Hematopoietic multipotent progenitor cell treated with erythropoietin and hydrocortisone succinate and interleukin-3 and kit ligand, for 15 days (in vitro differentiated cells): ENCODE results near the gene PLEKHM2.

Experiments used
- DNase-seq: peaks from one replicate; pipeline ENCODE4 v3.0.0-alpha.2; 2015; ENCODE audit warnings: low spot score

Gene PLEKHM2

DNA sequence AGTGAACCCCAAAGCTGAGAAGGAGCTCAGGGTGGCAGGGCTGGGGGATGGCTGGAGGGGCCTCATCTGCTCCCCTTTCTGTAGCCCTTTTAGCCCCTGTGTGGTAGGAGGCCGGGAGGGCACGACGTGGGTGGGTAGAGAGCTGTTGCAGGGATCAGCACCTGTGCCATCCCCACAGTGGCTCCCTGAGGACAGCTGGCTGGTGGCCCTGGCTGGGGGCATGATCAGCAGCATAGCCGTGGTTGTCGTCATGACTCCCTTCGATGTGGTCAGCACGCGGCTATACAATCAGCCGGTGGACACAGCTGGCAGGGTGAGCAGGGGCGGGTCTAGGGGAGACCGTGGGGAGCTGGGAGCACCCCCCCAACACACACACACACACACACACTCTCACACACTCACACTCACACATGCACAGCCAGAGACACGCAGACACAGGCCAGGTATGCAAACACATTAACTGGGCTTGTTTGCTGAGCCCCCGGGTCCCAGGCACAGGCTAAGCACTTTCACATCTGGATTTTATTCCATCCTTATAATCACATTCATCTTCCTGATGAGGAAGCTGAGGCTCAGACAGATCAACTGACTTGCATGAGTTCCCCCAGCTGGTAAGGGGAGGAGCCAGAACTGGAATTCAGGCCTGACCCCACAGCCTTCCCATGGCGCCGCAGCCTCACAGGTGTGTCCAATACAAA lies 54.4 kb downstream of the PLEKHM2 start:
- DNase-seq: no peak

DNA sequence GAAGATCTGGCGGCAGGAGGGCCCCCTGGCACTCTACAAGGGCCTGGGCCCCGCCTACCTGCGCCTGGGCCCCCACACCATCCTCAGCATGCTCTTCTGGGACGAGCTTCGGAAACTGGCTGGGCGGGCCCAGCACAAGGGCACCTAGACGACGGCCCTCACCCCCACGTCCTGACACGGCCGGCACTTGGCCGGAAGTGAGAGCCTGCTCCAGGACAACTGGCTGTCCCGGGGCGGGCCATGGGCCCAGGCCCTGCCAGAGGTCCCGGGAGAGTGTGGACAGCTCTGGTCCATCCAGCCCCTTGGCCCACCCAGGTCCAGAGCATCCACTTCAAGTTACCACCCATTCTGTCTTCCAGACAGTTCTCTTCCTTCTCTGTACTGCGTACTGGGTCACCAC lies 55.1 kb downstream of the PLEKHM2 start:
- no peak for DNase-seq

- no peak for DNase-seq
Measured at GRCh38 chr1:15739745-15740144, 55.6 kb downstream of the PLEKHM2 start.

DNA sequence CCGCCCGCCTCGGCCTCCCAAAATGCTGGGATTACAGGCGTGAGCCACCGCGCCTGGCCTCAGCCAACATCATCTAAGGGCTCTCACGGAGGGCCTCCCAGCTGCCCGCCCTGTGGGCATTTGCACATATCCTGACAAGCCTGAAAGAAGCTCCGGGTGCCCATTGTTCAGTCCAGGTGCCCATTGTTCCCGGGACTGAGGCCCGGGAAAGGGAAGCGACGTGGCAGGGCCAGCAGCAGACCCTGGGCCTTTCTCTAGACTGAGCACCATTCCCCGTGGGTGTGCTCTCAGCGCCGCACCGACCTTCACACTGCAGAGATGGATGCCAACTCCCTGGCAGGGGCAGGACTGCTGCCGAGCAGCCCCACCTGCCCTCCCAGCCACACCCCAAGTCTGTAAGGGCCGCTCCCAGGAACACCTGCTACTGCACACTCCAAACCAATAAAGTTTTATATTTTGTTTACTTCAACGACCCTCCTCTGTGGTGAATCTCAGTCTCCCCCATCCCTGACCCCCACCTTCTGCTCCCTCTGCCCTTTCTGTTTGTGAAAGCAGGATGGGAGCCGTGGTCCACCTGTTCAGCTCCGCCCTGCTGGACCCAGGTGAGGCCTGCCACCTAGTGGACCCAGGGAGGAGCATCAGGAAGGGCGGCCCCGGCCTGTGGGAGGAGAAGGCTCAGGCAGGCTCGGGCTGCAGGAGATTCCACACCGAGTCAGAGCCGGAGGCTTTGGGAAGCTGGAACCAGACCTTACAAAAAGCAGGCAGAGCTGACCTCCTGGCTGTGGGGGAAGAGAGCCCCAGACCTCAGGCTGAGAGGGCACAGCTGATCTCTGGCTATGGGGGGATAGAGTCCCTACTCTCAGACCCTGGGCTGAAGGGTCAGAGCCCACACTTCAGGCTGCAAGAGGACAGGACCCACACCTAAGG lies 57.1 kb downstream of the PLEKHM2 start:
- peak; percentile 64 for DNase-seq

- DNase-seq: no peak
Measured at GRCh38 chr1:15742339-15742801, 58.2 kb downstream of the PLEKHM2 start, which contains the start of gene TMEM82. Gene TMEM82 (plus strand): TSS chr1:15742499. CDS start chr1:15742560, 61 bp downstream.

DNA sequence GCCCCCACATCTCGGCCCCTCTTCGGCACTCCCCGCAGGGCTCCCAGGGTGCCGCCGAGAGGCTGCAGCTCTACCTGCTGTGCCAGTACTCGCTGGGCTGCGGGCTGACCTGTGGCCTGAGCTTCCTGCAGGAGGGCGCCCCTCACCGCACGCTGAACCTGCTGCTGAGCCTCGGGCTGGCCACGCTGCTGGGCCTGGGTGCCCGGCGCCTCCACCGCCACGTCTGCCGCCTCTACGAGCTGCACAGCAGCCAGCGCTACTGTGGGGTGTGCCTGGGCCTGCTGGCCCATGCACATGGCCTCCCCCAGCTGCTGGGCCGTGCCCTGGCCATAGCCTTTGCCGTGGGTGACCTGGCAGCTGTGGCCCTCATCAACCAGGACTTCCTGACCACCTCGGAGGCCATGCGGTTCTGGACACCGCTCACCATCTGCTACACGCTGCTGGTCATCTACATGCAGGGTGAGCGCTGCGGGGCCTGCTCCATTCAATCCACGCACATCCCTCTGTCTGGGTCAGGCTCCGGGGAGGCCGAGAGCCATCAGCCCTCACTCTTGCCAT lies 60.1 kb downstream of the PLEKHM2 start:
- no peak for DNase-seq

- no peak for DNase-seq
Measured at GRCh38 chr1:15747378-15747777, 63.3 kb downstream of the PLEKHM2 start.

DNA sequence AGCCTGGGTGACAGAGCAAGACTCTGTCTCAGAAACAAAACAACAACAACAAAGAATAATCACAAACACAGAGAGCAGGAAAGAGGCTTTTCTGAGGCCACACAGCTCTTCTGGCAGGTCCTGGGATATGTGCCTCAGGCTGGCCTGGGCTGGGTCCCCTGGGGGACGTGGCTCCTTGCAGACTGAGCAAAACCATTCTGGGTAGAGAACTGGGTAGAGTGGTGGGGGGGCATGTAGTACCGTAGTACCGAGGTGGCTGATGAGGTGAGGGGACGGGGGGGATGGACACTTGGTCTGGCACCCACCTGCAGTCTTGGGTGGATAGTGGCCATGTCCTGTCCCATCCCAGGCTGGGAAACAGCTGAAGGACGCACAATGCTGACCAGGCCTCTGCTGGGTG lies 64.1 kb downstream of the PLEKHM2 start:
- DNase-seq: no peak

DNA sequence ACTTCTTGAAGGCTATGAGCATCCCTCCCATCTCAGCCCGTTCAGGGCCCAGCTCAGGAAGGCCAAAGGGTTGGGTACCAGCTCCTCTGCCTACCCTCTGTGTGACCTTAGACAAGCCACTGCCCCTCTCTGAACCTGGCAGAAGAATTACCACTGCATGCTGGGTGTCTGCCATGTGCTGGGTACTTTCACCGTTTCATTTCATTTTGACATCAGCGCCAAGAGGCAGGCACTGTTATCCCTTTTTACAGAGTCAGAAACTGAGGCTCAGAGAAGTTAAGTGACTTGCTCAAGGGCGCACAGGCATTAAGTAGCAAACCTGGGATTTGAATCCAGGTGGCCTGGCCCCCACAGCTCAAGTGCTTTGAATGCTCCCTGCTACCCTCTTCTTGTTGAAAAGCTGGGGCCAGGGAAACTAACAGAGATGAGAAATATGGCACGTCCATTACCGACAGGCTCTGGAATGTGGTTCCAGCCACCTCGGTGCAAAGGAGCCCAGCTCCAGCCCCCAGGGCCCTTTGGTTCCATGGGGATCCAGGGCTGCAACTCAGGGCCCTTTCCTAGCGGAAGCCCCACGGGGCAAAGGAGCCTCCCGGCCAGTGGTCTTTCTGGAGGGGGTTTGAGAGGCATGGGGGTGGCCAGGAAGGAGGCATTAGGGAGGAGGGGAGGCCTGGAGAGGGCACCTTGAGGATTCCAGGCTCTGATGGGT lies 64.7 kb downstream of the PLEKHM2 start:
- no peak for DNase-seq

GRCh38 chr1:15749399-15750291 lies 65.5 kb downstream of the PLEKHM2 start:
- DNase-seq: no peak

DNA sequence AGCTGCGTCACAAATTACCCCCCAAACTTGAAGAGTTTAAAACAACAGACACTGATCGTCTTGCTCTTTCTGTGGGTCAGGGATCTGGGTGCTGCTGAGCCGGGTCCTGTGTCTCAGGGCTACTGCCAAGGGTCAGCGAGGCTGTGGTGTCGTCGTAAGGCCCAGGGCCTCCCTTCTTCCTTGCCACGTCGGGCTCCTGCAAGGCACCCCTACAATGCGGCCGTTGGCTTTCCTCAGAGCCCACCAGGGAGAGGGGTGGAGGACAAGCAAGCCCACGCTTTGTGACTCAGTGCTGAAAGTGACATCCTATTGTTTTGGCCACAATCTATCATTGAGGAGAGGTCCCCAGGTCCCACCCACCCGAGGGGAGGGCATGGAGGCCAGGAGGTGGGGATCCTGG lies 66.8 kb downstream of the PLEKHM2 start:
- DNase-seq: no peak

DNA sequence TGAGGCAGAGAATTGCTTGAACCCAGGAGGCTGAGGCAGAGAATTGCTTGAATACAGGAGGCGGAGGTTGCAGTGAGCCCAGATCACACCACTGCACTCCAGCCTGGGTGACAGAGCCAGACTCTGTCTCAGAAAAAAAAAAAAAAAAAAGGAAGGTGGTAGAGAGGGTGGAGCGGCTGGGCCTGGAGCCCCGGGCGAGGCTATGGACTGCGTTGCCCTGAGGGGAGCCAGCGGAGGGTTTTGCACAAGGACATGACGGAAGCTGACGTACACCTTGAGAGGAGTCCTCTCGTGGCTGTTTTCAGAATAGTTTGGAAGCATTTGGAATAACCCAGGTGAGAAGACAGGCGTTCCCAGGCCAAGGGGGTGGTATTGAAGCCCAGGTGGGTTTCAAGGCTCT lies 67.6 kb downstream of the PLEKHM2 start:
- DNase-seq: no peak

- DNase-seq: no peak
Measured at GRCh38 chr1:15753776-15754175, 69.7 kb downstream of the PLEKHM2 start.

- DNase-seq: no peak
Measured at GRCh38 chr1:15755021-15755645, 71.0 kb downstream of the PLEKHM2 start.

DNA sequence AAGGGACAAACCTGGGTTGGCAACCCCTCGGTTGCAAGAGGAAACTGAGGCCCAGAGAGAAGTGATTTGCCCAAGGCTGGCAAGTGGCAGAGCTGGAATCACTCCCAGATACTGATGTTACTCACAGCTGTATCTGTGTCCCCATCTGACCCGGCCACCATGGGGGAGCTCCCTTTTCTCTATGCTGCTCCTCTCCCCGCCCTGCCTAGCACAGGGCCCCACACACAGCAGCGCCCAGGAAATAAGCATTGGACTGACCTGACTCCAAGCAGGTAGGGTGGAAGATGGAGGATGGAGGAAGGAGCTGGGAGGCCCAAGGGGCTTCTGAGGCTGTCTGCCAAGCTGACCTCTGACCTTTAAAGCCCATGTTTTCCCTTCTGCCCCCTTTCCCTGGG lies 71.5 kb downstream of the PLEKHM2 start:
- no peak for DNase-seq

DNA sequence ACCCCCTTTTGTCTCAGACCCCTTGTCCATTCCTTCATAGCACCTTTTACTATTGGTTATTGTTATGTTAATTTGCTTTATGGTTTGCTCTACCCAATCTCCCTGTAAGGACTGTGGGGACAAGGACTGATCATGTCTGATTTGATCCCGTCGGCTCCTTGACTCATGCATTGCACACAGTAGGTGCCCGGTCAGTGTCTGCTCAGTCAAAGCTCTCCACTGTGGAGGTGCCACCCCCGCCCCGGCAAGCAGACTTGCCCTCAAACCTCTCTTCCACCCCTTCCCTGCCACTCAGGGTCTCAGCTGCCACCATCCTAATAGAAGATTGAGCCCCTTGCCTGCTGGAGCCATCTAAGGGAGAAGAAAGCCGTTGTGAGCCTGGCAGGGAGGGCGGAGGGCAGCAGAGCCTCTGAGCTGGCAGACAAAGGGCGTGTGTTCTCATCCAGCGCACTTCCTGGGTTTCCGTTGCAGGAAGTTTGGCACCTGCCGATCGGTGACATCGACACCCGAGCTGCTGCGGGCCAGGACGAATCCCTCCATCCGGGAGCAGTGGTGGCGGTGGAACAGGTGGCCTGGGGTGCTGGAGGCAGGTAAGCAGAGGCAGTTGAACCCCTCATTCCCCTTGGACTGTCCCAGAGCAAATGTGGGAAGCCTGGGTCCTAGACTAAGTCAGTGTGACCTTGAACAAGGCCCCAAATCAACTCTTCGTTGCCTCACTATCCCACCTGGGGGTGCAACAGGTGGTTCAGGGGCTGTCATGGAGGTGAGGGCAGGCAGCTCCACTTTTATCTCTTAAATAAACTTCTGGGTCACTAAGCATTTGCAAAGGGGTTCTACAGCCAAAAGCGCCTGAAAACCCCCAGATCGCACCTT lies 72.3 kb downstream of the PLEKHM2 start:
- no peak for DNase-seq

DNA sequence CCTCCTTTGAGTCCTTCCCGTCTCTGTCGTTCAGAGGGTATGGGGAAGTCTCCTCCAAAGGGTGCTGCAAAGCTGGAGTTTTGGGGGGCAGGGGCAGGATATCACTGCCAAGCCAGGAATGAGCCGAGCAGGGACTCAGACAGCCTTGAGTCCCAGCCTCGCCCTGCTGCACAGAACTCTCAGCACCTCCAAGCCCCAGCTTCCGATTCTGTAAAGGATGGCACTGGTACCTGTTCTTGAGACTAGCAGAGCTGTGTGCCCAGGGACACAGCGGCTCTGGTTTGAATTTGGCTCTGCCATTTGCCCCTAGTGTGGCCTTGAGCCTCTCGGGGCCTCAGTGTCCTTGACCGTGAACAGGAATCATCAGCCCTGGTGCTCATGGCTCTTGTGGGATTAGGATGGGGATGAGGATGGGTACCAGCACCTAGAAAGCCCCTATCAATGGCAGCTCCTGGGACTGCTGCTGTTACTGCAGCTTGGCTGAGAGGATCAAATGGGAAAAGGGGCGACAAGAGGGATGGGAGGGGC lies 73.0 kb downstream of the PLEKHM2 start:
- DNase-seq: no peak

DNA sequence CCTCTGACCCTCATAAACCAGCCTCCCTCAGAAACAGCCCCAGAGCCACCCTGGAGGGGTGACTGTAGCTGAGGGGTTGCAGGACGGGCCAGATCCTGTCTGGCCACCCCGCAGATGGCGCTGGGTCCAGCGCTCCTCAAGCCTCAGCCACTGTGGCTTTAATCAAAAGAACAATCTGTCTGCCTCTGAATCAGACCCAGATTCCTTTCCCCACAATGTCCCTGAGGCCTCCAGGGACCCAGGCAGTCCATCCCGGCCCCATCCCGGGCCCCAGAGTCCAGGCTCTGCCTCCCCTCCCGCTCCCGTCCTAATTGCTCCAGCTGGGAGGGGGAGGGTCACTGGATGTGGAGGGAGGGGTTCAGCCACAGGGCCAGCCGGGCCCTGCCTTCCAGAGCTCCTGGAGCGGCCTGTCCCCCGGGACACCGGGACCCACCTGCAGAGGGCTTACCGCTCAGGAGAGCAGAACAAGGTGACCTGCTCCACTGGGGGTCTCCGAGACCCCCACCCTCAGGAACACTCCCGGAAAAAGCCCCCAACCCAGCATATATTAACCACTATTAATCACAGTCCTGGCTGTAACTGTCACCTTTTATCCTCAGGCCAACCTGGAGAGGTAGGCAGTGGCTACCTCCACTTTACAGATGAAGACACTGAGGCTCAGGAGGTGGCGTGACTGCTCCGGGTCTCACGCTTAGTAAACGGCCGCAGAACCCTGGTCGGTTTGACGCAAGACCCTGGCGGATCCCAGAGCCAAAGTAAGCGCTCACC lies 73.6 kb downstream of the PLEKHM2 start:
- no peak for DNase-seq
